ENCODE data around the gene LRRC36. TPM values are rescaled to one million over a fixed set of nuclear protein-coding genes. Genes with fewer than 3 reads are reported as not detected.

Gene LRRC36
- total RNA-seq, 1 experiment from 2014 or later, result not detected

- H3K36me3 ChIP-seq (ENCODE audit: control insufficient read depth in 1 of 2, insufficient read depth in 2 of 2, low read length in 2 of 2), result no peaks in the 10 kb centered on the region
- no peak overlapping the region for H3K4me3 ChIP-seq (replicated peaks in 1 of 2; ENCODE audit: low read depth in 1 of 2, low read length in 2 of 2)
- no TSS peak for BruUV-seq (replicated peaks)
- no peak overlapping the region for H3K9ac ChIP-seq (ENCODE audit: low read length)
- POLR2A ChIA-PET, result no interaction called here
- H3K79me2 ChIP-seq (ENCODE audit: insufficient read depth, low read length), result no peaks in the 10 kb centered on the region
- no peaks in the 10 kb centered on the region for H3K9me3 ChIP-seq (ENCODE audit: control insufficient read depth in 1 of 2, insufficient read depth in 1 of 2, low read depth in 1 of 2, low read length in 2 of 2)
- no peaks in the 10 kb centered on the region for H4K20me1 ChIP-seq (ENCODE audit: insufficient read depth)
- H3K9me2 ChIP-seq (ENCODE audit: insufficient read depth), result no peaks in the 10 kb centered on the region
- no peak for ATAC-seq
- no peak overlapping the region for H2AFZ ChIP-seq (ENCODE audit: low read depth, low read length, poor library complexity, severe bottlenecking)
- no peak overlapping the region for H3K27ac ChIP-seq (ENCODE audit: low read depth, low read length)
- no peaks in the 10 kb centered on the region for H3K27me3 ChIP-seq (ENCODE audit: insufficient read depth, low read length)
- no peak overlapping the region for H3K4me2 ChIP-seq (ENCODE audit: low read length)
- RAD21 ChIA-PET (ENCODE audit: low non-redundant PET in 1 of 2, low total read pairs in 2 of 2, uncharacterized antibody in 2 of 2, unreplicated experiment in 2 of 2), result no interaction called here
- CTCF ChIA-PET, result no interaction called here
- H3K4me1 ChIP-seq (ENCODE audit: control insufficient read depth in 1 of 2, insufficient read depth in 2 of 2, low read length in 2 of 2), result no peaks in the 10 kb centered on the region
- intact Hi-C loops (cut with micrococcal nuclease), result no loop called here
- no peak for TF ChIP-seq ZFX (IDR thresholded peaks at IDR 0.05)
- TF ChIP-seq TCF7L2 (IDR thresholded peaks at IDR 0.05; ENCODE audit: borderline replicate concordance, extremely low read depth, insufficient read depth, insufficient read length), result no peak
- no peak for TF ChIP-seq ZNF274 (IDR thresholded peaks at IDR 0.05; ENCODE audit: low read depth, low read length)
- no peak for TF ChIP-seq CTCF (IDR thresholded peaks at IDR 0.05 in 2 of 3, conservative IDR thresholded peaks at IDR 0.05 in 1 of 3; ENCODE audit: borderline replicate concordance in 1 of 3, insufficient read depth in 1 of 3, low read depth in 2 of 3, low read length in 2 of 3)
- no peak for TF ChIP-seq ATF3 (IDR thresholded peaks at IDR 0.05)
- no peak for TF ChIP-seq RAD21 (IDR thresholded peaks at IDR 0.05; ENCODE audit: low read depth)
- TF ChIP-seq EZH2 (IDR thresholded peaks at IDR 0.05), result no peak
- TF ChIP-seq, protein P1, sequence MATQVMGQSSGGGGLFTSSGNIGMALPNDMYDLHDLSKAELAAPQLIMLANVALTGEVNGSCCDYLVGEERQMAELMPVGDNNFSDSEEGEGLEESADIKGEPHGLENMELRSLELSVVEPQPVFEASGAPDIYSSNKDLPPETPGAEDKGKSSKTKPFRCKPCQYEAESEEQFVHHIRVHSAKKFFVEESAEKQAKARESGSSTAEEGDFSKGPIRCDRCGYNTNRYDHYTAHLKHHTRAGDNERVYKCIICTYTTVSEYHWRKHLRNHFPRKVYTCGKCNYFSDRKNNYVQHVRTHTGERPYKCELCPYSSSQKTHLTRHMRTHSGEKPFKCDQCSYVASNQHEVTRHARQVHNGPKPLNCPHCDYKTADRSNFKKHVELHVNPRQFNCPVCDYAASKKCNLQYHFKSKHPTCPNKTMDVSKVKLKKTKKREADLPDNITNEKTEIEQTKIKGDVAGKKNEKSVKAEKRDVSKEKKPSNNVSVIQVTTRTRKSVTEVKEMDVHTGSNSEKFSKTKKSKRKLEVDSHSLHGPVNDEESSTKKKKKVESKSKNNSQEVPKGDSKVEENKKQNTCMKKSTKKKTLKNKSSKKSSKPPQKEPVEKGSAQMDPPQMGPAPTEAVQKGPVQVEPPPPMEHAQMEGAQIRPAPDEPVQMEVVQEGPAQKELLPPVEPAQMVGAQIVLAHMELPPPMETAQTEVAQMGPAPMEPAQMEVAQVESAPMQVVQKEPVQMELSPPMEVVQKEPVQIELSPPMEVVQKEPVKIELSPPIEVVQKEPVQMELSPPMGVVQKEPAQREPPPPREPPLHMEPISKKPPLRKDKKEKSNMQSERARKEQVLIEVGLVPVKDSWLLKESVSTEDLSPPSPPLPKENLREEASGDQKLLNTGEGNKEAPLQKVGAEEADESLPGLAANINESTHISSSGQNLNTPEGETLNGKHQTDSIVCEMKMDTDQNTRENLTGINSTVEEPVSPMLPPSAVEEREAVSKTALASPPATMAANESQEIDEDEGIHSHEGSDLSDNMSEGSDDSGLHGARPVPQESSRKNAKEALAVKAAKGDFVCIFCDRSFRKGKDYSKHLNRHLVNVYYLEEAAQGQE (IDR thresholded peaks at IDR 0.05; ENCODE audit: low read depth), result no peak
- no peak for TF ChIP-seq SIN3A (IDR thresholded peaks at IDR 0.05; ENCODE audit: low read depth)
- TF ChIP-seq ELF1 (IDR thresholded peaks at IDR 0.05; ENCODE audit: borderline replicate concordance, low read depth), result no peak
- no peak for TF ChIP-seq EGR1 (IDR thresholded peaks at IDR 0.05; ENCODE audit: low read depth)
- DNase-seq (ENCODE audit: low read depth, low spot score), result no peak
Observed at GRCh38 chr16:67370661-67371060, 44.0 kb downstream of the LRRC36 start.
